GM20000 (cell line): ENCODE results near the gene KRTAP10-6.
"Not testable (repeated sequence)": the region's sequence is repeated elsewhere in the genome, so short reads cannot be mapped to it uniquely, and the experiment has no call there.

Experiments used
- DNase-seq: peaks from one replicate; pipeline ENCODE4 v3.0.0; 2012; ENCODE audit warnings: low spot score
- TF ChIP-seq, protein P1 (sequence below): IDR thresholded peaks from 2 replicates; pipeline ENCODE4 v1.5.1; 2012; ENCODE audit warnings: mild to moderate bottlenecking, control low read depth; ENCODE audit errors: extremely low read depth, missing control alignments

The KRTAP10-6 gene

DNA sequence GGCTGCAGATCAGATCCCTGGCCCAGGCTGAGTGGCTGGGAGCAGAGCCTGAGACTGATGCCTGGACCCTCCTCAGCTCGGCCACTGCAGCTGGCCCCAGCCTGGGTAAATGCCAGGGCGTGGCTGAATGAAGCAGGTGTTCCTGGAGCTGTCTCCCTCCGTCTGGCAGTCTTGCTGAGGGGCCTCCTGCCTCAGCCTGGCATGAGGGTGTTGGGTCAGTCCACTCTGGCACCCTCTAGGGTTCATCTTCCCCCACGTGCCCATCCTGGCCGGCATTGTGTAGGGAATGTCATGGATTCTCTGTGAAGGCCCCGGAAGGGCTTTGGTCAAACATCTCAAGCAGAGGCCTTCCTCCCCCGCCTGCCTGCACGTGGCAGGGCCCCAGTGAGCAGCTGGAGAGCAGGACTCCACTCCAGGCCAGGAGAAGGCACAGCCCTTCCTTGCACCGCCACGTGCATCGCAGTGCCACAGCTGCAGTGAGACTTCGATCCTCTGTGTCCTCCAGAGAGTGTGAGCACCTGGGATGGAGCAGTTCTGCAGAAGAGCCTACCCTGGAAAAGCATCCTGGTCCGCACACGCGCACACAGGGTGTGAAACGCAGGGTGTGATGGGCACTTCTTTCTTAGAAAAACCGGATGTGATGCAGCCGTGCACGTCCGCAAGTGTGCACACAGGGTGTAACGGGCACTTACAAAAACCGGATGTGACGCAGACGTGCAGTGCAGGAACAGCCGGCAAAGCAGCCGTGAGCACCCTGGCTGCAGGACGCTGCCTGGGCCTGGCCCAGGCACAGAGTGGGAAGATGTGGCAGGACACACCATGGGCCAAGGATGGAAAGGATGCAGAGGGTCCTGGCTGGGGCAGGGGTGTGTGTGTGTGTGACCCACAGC lies 23.4 kb downstream of the KRTAP10-6 start:
- no peak for DNase-seq
- TF ChIP-seq, protein P1, sequence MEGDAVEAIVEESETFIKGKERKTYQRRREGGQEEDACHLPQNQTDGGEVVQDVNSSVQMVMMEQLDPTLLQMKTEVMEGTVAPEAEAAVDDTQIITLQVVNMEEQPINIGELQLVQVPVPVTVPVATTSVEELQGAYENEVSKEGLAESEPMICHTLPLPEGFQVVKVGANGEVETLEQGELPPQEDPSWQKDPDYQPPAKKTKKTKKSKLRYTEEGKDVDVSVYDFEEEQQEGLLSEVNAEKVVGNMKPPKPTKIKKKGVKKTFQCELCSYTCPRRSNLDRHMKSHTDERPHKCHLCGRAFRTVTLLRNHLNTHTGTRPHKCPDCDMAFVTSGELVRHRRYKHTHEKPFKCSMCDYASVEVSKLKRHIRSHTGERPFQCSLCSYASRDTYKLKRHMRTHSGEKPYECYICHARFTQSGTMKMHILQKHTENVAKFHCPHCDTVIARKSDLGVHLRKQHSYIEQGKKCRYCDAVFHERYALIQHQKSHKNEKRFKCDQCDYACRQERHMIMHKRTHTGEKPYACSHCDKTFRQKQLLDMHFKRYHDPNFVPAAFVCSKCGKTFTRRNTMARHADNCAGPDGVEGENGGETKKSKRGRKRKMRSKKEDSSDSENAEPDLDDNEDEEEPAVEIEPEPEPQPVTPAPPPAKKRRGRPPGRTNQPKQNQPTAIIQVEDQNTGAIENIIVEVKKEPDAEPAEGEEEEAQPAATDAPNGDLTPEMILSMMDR = no peak

DNA sequence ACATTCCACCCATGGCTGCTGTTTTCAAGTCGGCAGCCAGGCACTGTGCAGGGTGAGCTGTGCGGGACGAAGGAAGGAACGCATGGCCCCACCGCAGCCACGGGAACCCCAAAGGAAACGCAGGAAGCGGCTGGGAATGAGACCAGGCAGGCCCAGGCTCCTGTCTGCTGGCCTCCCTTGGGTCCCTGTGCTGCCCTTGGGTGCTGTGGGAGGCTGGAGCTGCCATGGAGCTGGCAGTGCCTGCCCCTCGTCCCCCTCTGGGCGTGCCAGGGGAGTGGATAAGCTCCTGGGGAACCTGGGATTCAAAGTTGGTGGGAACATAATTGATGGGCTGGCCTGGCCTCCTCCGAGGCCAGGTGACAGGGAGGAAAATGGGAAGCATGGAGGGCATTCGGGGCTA lies 24.0 kb downstream of the KRTAP10-6 start:
- no peak for DNase-seq
- TF ChIP-seq, protein P1 = no peak

DNA sequence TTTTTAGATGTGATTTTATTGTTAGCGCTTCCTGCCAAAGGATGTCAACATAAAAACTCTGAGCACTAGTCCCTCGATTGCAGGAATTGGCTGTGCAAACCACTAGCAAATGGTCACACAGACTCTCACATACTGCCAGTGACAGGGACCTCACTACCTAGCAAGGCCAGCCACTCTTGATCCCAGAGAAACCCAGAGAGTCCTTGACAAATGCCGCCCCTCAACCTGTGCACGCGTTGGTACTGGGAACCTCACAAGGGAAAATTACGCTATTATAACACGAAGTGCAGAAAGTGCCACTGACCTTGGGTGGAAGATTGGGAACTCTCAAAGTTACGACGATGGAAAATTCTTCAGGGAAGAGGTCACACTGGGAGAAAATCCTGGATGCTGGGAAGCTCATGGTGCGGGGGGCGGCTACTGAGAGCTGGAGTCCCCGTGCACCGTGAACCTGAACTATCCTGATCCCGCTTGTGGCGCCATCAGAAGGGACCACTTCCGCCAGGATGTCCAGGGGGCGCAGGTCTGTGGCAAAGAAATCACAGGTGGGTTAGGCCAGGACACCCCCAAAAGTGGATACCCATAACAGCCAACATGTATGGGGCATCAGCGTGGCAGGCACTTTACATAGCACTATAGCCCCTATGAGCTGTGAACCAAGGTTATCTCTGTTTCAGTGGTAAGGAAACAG lies 24.7 kb downstream of the KRTAP10-6 start:
- DNase-seq = no peak
- TF ChIP-seq, protein P1 = no peak

DNA sequence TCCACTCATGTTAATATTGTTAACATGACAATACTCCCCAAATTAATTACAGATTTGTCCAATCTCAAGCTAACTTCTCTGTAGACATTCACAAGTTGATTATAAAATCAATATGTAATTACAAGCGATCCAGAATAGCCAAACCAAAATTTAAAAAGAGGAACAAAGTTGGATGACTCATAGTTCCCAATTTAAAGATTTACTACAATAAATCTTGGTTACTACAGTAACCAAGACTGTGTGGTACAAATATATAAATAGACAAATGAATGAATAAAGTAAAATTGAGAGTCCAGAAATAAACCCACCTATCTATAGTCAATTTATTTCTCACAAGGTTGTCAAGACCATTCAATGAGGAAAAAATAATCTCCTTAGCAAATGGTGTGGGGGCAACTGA lies 25.9 kb downstream of the KRTAP10-6 start:
- no peak for DNase-seq
- TF ChIP-seq, protein P1 = no peak

DNA sequence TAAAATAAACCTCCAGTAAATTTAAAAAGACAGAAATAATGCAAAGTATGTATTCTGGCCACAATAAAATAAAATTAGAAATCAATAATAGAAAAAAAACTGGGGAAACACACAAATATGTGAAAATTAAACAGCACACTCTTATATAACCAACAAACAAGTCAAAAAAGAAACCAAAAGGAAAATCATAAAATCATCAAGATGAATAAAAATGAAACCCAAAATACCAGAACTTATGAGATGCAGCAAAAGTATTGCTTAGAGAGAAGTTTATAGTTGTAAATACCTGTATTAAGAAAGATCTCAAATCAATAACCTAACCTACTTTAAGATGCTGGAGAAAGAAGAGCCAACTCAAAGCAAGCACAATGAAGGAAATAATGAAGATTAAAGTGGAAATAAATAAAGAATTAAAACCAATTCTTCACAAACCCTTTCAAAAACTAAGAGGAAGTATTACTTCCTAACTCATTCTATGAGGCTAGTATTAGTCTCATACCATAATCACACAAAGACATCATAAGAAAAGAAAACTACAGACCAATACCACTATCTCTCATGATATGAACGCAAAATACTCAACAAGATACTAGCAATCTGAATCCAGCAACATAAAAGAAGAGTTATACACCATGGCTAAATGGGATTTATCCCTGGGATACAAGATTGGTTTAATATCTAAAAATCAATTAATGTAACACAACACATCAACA lies 27.3 kb downstream of the KRTAP10-6 start:
- TF ChIP-seq, protein P1 = no peak
- DNase-seq = no peak

DNA sequence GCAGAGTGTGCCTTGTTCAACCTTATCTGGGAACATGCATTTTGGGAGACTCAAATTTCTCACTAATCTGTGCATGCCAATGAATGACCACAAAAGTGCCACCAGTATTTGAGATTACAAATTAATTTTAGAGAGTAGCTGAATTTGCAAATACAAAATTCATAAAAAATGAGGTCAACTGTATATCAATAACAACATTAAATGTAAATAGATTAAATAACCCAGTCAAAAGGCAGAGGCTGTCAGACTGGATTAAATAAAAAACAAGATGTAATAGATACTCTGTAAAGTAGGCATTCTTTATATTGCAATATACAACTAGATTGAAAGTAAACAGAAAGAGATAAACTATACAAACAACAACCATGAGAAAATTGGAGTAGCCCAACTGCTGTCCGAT lies 28.2 kb downstream of the KRTAP10-6 start:
- no peak for DNase-seq
- TF ChIP-seq, protein P1 = no peak

DNA sequence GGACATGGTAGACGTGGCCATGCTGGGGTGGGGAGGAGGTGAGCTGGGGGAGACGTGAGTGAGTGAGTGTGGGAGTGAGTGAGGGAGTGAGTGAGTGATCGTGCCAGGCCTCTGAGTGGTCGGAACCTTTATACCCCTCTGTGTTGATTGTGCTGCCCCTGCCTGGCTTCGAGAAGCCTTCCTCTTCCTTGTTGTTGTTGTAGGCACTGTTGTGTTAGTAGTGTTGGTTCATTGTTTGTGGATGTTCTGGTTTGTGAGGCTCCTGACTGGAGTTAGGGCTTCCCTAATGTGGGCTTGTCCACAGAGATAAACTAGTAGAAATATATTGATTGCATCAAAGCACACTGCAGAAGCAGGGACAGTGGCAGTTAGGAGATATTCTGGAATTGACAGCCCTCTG lies 33.6 kb downstream of the KRTAP10-6 start, which contains the start of gene KRTAP10-3:
KRTAP10-3 (minus strand) TSS at position 101 of the 400 bp plus-strand sequence; CDS start at position 21, 80 bp downstream.
- no peak for DNase-seq
- TF ChIP-seq, protein P1 = no peak

DNA sequence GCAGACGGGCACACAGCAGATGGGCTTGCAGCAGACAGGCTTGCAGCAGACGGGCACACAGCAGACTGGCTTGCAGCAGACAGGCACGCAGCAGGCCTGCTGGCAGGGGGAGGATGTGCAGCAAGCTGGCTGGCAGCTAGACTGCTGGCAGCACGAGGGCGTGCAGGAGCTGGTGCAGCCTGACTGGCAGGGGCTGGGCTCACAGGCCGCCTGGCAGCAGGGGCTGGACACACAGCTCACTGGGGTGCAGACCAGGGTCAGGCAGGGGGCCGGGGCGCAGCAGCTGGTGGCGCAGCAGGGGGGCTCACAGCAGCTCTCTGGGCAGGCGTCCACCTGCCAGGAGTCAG lies 34.0 kb downstream of the KRTAP10-6 start:
- DNase-seq = not testable (repeated sequence)
